ENCODE results near the gene CAPN2. TPM values are rescaled to one million over a fixed set of nuclear protein-coding genes. Genes with fewer than 3 reads are reported as not detected.

The CAPN2 gene
- total RNA-seq, 1 experiment from 2014 or later, result 155 TPM

GRCh38 chr1:223824287-223824686 is 111.9 kb downstream of the CAPN2 start:
- H3K4me3 ChIP-seq, result no peak overlapping the region
- H3K9me3 ChIP-seq (replicated peaks), result no peaks in the 10 kb centered on the region
- H3K27me3 ChIP-seq (replicated peaks), result no peaks in the 10 kb centered on the region
- H3K27ac ChIP-seq, result no peak overlapping the region
- DNase-seq (ENCODE audit: low read depth in 1 of 2, low spot score in 2 of 2), result no peak
- H3K36me3 ChIP-seq, result peaks cover 5% of the 10 kb centered on the region; the same call in 1 of the 2 replicates
- H3K4me1 ChIP-seq (replicated peaks), result peaks cover 13% of the 10 kb centered on the region

- no peaks in the 10 kb centered on the region for H3K9me3 ChIP-seq (replicated peaks)
- peaks cover 9% of the 10 kb centered on the region for H3K4me1 ChIP-seq (replicated peaks)
- DNase-seq (ENCODE audit: low read depth in 1 of 2, low spot score in 2 of 2), result no peak
- no peak overlapping the region for H3K27ac ChIP-seq
- peaks cover 5% of the 10 kb centered on the region; the same call in 1 of the 2 replicates for H3K36me3 ChIP-seq
- H3K27me3 ChIP-seq (replicated peaks), result no peaks in the 10 kb centered on the region
- no peak overlapping the region for H3K4me3 ChIP-seq
Observed at GRCh38 chr1:223824712-223825111, 112.4 kb downstream of the CAPN2 start.

Other genes with a start within 250 kb of the CAPN2 start
- not detected in 2 replicates for gene CAPN8, start 46.8 kb upstream of the CAPN2 start, total RNA-seq (2014; rRNA removed; shearing (Covaris generic))
- 32.9 and 40.4 TPM in 2 replicates for gene TP53BP2, start 133.4 kb downstream of the CAPN2 start, total RNA-seq (2014; rRNA removed; shearing (Covaris generic))

Measured in SJSA1 (cell line).